Right renal pelvis (tissue), 4 donors: Measurements from ENCODE around the gene POU5F1. TPM values are rescaled to one million over a fixed set of nuclear protein-coding genes. Genes with fewer than 3 reads are reported as not detected.
"Not testable (repeated sequence)": the region's sequence is repeated elsewhere in the genome, so short reads cannot be mapped to it uniquely, and the experiment has no call there.

ENCODE experiments used
- DNase-seq, 4 donors: peaks; one replicate each; pipeline ENCODE4 v3.0.0-alpha.2; 2013; ENCODE audit warnings: low read depth in 4 of 4, low spot score in 3 of 4, missing footprints in 1 of 4
- polyA plus RNA-seq, 4 donors: library from polyadenylated mRNA; unstranded; fragments of 120-200 nt; gene quantifications; one replicate each; pipeline ENCODE4 v1.2.1, GENCODE V29; 2013; ENCODE audit not compliant: insufficient read length in 4 of 4

The POU5F1 gene
- polyA plus RNA-seq, 4 donors, result 1.6 to 7.3 (median 3.0) TPM

GRCh38 chr6:31192431-31193105, 22.1 kb upstream of the POU5F1 start:
- peak in 1 of 4 donors; percentile 49 for DNase-seq

- DNase-seq, result no peak
Measured at GRCh38 chr6:31190488-31190887, 20.0 kb upstream of the POU5F1 start.

- DNase-seq, result not testable (repeated sequence)
Measured at GRCh38 chr6:31189223-31189622, 18.7 kb upstream of the POU5F1 start.

GRCh38 chr6:31187780-31188194, 17.3 kb upstream of the POU5F1 start:
- DNase-seq, result no peak

- DNase-seq, result no peak
Measured at GRCh38 chr6:31186052-31186734, 15.7 kb upstream of the POU5F1 start.

- DNase-seq, result not testable (repeated sequence)
Measured at GRCh38 chr6:31185695-31186051, 15.2 kb upstream of the POU5F1 start.

GRCh38 chr6:31183859-31184258, 13.4 kb upstream of the POU5F1 start:
- not testable (repeated sequence) for DNase-seq

GRCh38 chr6:31183287-31183686, 12.8 kb upstream of the POU5F1 start:
- DNase-seq, result not testable (repeated sequence)

- DNase-seq, result peak in 1 of 4 donors; percentile 56
Measured at GRCh38 chr6:31180500-31180899, 10.0 kb upstream of the POU5F1 start.

- no peak for DNase-seq
Measured at GRCh38 chr6:31179896-31180295, 9.4 kb upstream of the POU5F1 start.

- no peak for DNase-seq
Measured at GRCh38 chr6:31179042-31179386, 8.5 kb upstream of the POU5F1 start.

- DNase-seq, result no peak
Measured at GRCh38 chr6:31178143-31179041, 7.9 kb upstream of the POU5F1 start.

- DNase-seq, result no peak
Measured at GRCh38 chr6:31175971-31176370, 5.5 kb upstream of the POU5F1 start.

GRCh38 chr6:31174378-31174777, 3.9 kb upstream of the POU5F1 start:
- no peak for DNase-seq

GRCh38 chr6:31173406-31173805, 2.9 kb upstream of the POU5F1 start:
- DNase-seq, result no peak

- DNase-seq, result no peak
Measured at GRCh38 chr6:31172973-31173384, 2.5 kb upstream of the POU5F1 start.

- DNase-seq, result no peak
Measured at GRCh38 chr6:31171931-31172905, 1.7 kb upstream of the POU5F1 start.

- DNase-seq, result no peak
Measured at GRCh38 chr6:31170987-31171671, 647 bp upstream of the POU5F1 start.

- DNase-seq, result not testable (repeated sequence)
Measured at GRCh38 chr6:31169858-31170599, 453 bp downstream of the POU5F1 start.
